Pancreas (tissue), 10 donors: ENCODE measurements around the gene SMYD3. TPM values are rescaled to one million over a fixed set of nuclear protein-coding genes. Genes with fewer than 3 reads are reported as not detected.

Experiments
- ATAC-seq, 4 donors: fragments of 200-7000 bp; cut with Tn5 transposase; one replicate each; pipeline versions ENCODE4 v1.8.0 to v1.9.1; 2020; ENCODE audit warnings: mild to moderate bottlenecking in 4 of 4, moderate library complexity in 4 of 4
- DNase-seq, 6 donors: peaks; one replicate each; pipeline ENCODE4 v3.0.0-alpha.2; 2020
- FAIRE-seq: peaks from 2 replicates; lab custom pipeline; 2012; peaks lifted over from hg19 to GRCh38; lab: Jason Lieb, UNC
- H3K27ac ChIP-seq, 4 donors: fragments of 200-600 bp; sonication (generic); 1 replicate in 3 of 4; 2 replicates in 1 of 4; pipeline versions ENCODE4 v1.5.0 to v1.8.0; 2020
- H3K27me3 ChIP-seq, 4 donors: fragments of 200-600 bp; one replicate each; pipeline ENCODE4 v1.8.0; 2021
- H3K36me3 ChIP-seq, 3 donors: fragments of 200-600 bp; sonication (generic) in 1 of 3; one replicate each; pipeline versions ENCODE4 v1.5.0 to v1.8.0; 2020 to 2021
- H3K4me1 ChIP-seq, 3 donors: fragments of 200-600 bp; one replicate each; pipeline ENCODE4 v1.8.0; 2021
- H3K4me3 ChIP-seq, 4 donors: fragments of 200-600 bp; sonication (generic) in 2 of 4; one replicate each; pipeline versions ENCODE4 v1.5.0 to v1.8.0; 2020 to 2021
- H3K9me3 ChIP-seq, 4 donors: fragments of 200-600 bp; one replicate each; pipeline ENCODE4 v1.8.0; 2021
- WGBS, 2 donors: extraction: QIAGEN DNeasy Blood & Tissue Kit; methylation state at CpG; one replicate each; pipeline ENCODE4 v1.1.7; 2013; 5-methylcytosine and 5-hydroxymethylcytosine counted together
- intact Hi-C, 3 donors: fragments of 100-400 bp; cut with DNase I; formaldehyde crosslinking; loops; one replicate each; pipeline versions ENCODE4 v1.11.1 to v1.14.2; 2022
- polyA plus RNA-seq, 2 donors: library from polyadenylated mRNA; stranded (reverse); fragments of 200-250 nt; gene quantifications; one replicate each; pipeline ENCODE4 v1.2.3, GENCODE V29; 2013
- total RNA-seq, 6 donors: library from RNA; stranded (reverse); fragmentation: NEBNext Ultra II Directional in 4 of 6; extraction: Animal tissue kit (Norgen Biotek cat#: 25700) in 4 of 6; gene quantifications; one replicate each; pipeline versions ENCODE4 v1.2.1 to v1.2.4, GENCODE V29; 2021 to 2023
- TF ChIP-seq, protein P1 (sequence below), 4 donors: fragments of 200-600 bp; sonication (generic) in 3 of 4; IDR thresholded peaks; one replicate each; pipeline versions ENCODE4 v1.5.0 to v1.8.0; 2021; ENCODE audit warnings: antibody characterized with exemption in 4 of 4
- donor health status: healthy with polysubstance abuse.
- donor health status: DM: no; HTN: no; CAD: no; lungs with moderate emphysema.
- donor health status: DM: no; HTN: no; CAD: no.
- donor health status: control.
- donor health status: control.
- donor health status: Bipolar disorder and iron deficiency.
- donor health status: DM: yes; HTN: yes; CAD: no.
- donor health status: DM: no; HTN: no; CAD: no.
- donor health status: DM: no; HTN: no; CAD: no.
- donor health status: DM: yes; HTN: yes; CAD: no.

The SMYD3 gene
- total and polyA plus RNA-seq, 8 donors = 4.6 to 10.5 (median 6.7) TPM

DNA sequence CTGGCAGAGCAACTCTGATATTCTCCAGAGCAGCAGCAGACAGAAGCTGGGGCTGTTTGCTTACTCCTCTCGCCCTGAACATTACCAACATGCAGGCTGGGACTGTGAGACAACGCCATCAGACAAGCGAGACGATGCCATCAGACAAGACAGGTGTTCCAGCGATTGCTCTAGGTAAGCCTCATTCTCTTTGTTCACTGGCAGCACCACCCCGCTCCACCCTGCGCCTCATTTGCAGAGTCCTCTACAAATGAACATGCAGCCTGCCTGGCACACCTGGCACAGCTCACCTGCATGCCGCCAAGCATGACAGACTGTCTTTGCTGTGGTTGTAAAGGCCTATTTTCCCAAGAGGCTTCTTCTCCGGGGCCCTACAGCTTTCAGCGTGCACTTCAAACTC is 346.2 kb downstream of the SMYD3 start:
- TF ChIP-seq, protein P1, sequence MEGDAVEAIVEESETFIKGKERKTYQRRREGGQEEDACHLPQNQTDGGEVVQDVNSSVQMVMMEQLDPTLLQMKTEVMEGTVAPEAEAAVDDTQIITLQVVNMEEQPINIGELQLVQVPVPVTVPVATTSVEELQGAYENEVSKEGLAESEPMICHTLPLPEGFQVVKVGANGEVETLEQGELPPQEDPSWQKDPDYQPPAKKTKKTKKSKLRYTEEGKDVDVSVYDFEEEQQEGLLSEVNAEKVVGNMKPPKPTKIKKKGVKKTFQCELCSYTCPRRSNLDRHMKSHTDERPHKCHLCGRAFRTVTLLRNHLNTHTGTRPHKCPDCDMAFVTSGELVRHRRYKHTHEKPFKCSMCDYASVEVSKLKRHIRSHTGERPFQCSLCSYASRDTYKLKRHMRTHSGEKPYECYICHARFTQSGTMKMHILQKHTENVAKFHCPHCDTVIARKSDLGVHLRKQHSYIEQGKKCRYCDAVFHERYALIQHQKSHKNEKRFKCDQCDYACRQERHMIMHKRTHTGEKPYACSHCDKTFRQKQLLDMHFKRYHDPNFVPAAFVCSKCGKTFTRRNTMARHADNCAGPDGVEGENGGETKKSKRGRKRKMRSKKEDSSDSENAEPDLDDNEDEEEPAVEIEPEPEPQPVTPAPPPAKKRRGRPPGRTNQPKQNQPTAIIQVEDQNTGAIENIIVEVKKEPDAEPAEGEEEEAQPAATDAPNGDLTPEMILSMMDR (IDR thresholded peaks at IDR 0.05) = no peak
- no peak for DNase-seq
- intact Hi-C loops = no loop called here
- no peak for FAIRE-seq
- no peaks in the 10 kb centered on the region for H3K27me3 ChIP-seq
- no peak overlapping the region for H3K4me3 ChIP-seq
- H3K4me1 ChIP-seq = no peaks in the 10 kb centered on the region
- H3K9me3 ChIP-seq = no peaks in the 10 kb centered on the region
- H3K27ac ChIP-seq = no peak overlapping the region
- no peak for ATAC-seq
- WGBS, 2 donors = 94 to 95% methylated on average over 10 of the region's 10 CpGs
- H3K36me3 ChIP-seq = no peaks in the 10 kb centered on the region

DNA sequence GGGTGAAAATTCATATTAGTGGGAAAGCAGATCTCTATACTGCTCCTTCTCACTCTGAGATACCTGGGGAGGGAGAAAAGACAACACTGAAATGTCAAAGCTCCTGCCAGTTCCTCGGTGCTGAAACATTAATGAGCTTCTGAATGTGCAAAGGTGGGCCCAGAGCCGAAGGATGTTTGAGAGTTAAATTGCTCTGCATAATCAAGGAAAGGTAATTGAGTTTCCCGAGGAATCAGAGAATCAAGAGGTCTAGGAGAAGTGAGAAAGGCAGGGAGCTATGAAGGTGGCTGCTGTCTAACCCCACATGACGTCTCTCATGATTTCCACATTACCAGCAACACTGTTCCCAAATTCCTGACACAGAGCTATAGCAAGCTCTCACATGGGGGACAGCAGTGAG is 346.7 kb downstream of the SMYD3 start:
- Histone ChIP-seq H3K27me3 (no peaks in the 10 kb centered on the region), H3K27ac (no peak overlapping the region), H3K36me3 (no peaks in the 10 kb centered on the region), H3K4me3 (no peak overlapping the region), H3K9me3 (no peaks in the 10 kb centered on the region), H3K4me1 (no peaks in the 10 kb centered on the region)
- whole genome bisulfite sequencing, 2 donors = 86 to 94% methylated on average over 4 of the region's 4 CpGs
- ATAC-seq (no peak), DNase-seq (no peak), FAIRE-seq (no peak)
- intact Hi-C loops = no loop called here
- TF ChIP-seq, protein P1 (IDR thresholded peaks at IDR 0.05) = no peak

- H3K9me3 ChIP-seq = no peaks in the 10 kb centered on the region
- ATAC-seq (no peak), FAIRE-seq (no peak), DNase-seq (no peak)
- H3K27ac ChIP-seq = no peak overlapping the region
- 90 to 91% methylated on average over 9 of the region's 9 CpGs for WGBS, 2 donors
- intact Hi-C loops = no loop called here
- no peaks in the 10 kb centered on the region for H3K36me3 ChIP-seq
- TF ChIP-seq, protein P1 (IDR thresholded peaks at IDR 0.05) = no peak
- H3K27me3 ChIP-seq = no peaks in the 10 kb centered on the region
- H3K4me1 ChIP-seq = no peaks in the 10 kb centered on the region
- H3K4me3 ChIP-seq = no peak overlapping the region
Measured at GRCh38 chr1:246159279-246160227, 347.5 kb downstream of the SMYD3 start.

GRCh38 chr1:246158131-246158530 is 348.9 kb downstream of the SMYD3 start:
- H3K4me1 ChIP-seq = no peaks in the 10 kb centered on the region
- no peaks in the 10 kb centered on the region for H3K36me3 ChIP-seq
- no peak for ATAC-seq
- FAIRE-seq = no peak
- TF ChIP-seq, protein P1 (IDR thresholded peaks at IDR 0.05) = no peak
- 84 to 88% methylated on average over 2 of the region's 2 CpGs for WGBS, 2 donors
- intact Hi-C loops = no loop called here
- H3K9me3 ChIP-seq = no peaks in the 10 kb centered on the region
- no peak overlapping the region for H3K4me3 ChIP-seq
- H3K27me3 ChIP-seq = no peaks in the 10 kb centered on the region
- H3K27ac ChIP-seq = no peak overlapping the region
- DNase-seq = no peak

- ATAC-seq = peak in 1 of 4 donors; percentile 29
- Histone ChIP-seq H3K4me1 (no peaks in the 10 kb centered on the region), H3K36me3 (no peaks in the 10 kb centered on the region), H3K27me3 (no peaks in the 10 kb centered on the region), H3K4me3 (no peak overlapping the region), H3K9me3 (no peaks in the 10 kb centered on the region), H3K27ac (no peak overlapping the region)
- TF ChIP-seq, protein P1 (IDR thresholded peaks at IDR 0.05) = no peak
- no peak for DNase-seq
- intact Hi-C loops = no loop called here
- FAIRE-seq = no peak
- WGBS, 2 donors = 80 to 83% methylated on average over 2 of the region's 2 CpGs
Measured at GRCh38 chr1:246157516-246157915, 349.6 kb downstream of the SMYD3 start.
